ENCODE measurements around the gene NDUFV1.
"Not testable (repeated sequence)": the region's sequence is repeated elsewhere in the genome, so short reads cannot be mapped to it uniquely, and the experiment has no call there.

DNA sequence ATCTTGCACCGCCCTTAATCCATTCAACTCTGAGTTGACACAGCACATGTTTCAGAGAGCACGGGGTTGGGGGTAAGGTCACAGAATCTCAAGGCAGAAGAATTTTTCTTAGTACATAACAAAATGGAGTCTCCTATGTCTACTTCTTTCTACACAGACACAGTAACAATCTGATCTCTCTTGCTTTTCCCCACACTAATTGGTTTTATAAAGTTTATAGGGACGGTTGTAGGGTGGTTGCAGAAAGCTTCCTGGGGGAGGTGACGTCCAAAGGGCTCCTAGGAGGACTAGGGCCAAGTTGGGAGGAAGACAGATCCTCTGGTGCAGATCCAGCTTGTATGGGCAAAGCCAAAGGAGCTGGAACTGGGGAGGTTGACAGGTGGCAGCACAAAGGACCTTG, 2.6 kb upstream of the NDUFV1 start:
- TF ChIP-seq, protein P1, sequence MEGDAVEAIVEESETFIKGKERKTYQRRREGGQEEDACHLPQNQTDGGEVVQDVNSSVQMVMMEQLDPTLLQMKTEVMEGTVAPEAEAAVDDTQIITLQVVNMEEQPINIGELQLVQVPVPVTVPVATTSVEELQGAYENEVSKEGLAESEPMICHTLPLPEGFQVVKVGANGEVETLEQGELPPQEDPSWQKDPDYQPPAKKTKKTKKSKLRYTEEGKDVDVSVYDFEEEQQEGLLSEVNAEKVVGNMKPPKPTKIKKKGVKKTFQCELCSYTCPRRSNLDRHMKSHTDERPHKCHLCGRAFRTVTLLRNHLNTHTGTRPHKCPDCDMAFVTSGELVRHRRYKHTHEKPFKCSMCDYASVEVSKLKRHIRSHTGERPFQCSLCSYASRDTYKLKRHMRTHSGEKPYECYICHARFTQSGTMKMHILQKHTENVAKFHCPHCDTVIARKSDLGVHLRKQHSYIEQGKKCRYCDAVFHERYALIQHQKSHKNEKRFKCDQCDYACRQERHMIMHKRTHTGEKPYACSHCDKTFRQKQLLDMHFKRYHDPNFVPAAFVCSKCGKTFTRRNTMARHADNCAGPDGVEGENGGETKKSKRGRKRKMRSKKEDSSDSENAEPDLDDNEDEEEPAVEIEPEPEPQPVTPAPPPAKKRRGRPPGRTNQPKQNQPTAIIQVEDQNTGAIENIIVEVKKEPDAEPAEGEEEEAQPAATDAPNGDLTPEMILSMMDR (conservative IDR thresholded peaks at IDR 0.05; ENCODE audit: low read depth, low read length) = not testable (repeated sequence)
- not testable (repeated sequence) for TF ChIP-seq EZH2 (IDR thresholded peaks at IDR 0.05; ENCODE audit: borderline replicate concordance, low read depth, low read length, poor library complexity, severe bottlenecking)

Data from A673 (cell line).